ENCODE data around the gene TBC1D22A. TPM values are rescaled to one million over a fixed set of nuclear protein-coding genes. Genes with fewer than 3 reads are reported as not detected.

Gene TBC1D22A
- total and polyA plus RNA-seq, 11 donors: 9.4 to 30.7 (median 18.6) TPM

DNA sequence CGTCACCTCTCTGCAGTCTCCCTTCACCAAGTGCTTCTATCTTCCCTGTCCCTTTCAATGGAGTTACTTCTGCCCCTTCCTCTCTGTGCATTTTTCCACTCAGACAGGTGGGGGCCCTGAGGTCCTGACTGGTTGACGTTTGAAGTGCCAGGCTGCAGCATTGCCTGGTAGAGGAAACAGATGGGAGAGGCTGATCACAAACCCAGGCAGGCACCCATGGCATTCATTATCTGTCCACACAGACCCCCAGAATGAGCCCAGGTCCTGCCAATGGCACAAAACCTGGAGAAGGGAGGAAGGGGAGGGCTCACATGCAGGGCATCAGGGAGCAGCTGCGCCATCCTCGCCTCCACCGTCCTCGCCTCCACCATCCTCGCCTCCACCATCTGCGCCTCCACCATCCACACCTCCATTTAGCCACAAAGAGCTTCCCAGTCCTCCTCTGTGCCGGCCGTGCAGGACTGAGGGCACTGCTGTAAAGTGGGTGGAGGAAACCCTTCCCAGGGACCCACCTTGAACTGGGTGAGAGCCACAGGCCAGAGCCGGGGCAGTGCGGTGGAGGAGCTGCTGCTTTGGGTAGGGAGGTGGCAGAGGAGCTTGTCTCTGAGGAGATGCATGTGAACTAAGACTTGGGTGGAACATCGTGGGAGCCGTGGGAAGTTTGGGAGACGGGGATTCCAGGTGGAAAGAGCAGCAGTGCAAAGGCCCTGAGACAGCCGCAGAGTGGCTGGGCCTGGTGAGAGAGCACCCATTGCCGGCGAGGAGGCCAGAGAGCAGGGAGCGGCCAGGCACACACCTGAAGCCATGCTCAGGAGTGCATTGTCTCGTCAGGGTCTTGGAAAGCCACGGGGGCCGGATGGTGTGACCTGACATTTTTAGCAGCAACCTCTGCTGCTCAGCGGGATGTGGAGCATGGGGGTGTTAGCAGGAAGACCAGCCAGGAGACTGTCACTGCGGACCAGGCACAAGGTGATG is 145.1 kb downstream of the TBC1D22A start:
- H3K27me3 ChIP-seq: no peaks in the 10 kb centered on the region
- no peaks in the 10 kb centered on the region for H3K9me3 ChIP-seq
- no peak for DNase-seq
- intact Hi-C loops (cut with DNase I): no loop called here
- H3K36me3 ChIP-seq: peaks cover 0 to 23% (median 7%) of the 10 kb centered on the region in 9 donors
- no peak overlapping the region for H3K4me3 ChIP-seq
- no peak for TF ChIP-seq POLR2A (IDR thresholded peaks at IDR 0.05)
- TF ChIP-seq, protein P1, sequence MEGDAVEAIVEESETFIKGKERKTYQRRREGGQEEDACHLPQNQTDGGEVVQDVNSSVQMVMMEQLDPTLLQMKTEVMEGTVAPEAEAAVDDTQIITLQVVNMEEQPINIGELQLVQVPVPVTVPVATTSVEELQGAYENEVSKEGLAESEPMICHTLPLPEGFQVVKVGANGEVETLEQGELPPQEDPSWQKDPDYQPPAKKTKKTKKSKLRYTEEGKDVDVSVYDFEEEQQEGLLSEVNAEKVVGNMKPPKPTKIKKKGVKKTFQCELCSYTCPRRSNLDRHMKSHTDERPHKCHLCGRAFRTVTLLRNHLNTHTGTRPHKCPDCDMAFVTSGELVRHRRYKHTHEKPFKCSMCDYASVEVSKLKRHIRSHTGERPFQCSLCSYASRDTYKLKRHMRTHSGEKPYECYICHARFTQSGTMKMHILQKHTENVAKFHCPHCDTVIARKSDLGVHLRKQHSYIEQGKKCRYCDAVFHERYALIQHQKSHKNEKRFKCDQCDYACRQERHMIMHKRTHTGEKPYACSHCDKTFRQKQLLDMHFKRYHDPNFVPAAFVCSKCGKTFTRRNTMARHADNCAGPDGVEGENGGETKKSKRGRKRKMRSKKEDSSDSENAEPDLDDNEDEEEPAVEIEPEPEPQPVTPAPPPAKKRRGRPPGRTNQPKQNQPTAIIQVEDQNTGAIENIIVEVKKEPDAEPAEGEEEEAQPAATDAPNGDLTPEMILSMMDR (IDR thresholded peaks at IDR 0.05): no peak
- ATAC-seq: no peak
- H3K4me1 ChIP-seq: no peaks in the 10 kb centered on the region
- H3K27ac ChIP-seq: no peak overlapping the region
- 92 to 97% (median 96%) methylated on average over 24 of the region's 24 CpGs for WGBS, 4 donors

- Histone ChIP-seq H3K4me1 (no peaks in the 10 kb centered on the region), H3K27me3 (no peaks in the 10 kb centered on the region), H3K36me3 (peaks cover 0 to 27% (median 15%) of the 10 kb centered on the region in 9 donors), H3K4me3 (no peak overlapping the region), H3K9me3 (no peaks in the 10 kb centered on the region), H3K27ac (no peak overlapping the region)
- DNase-seq (no peak), ATAC-seq (no peak)
- intact Hi-C loops (cut with DNase I): no loop called here
- no peak for TF ChIP-seq POLR2A (IDR thresholded peaks at IDR 0.05)
- TF ChIP-seq, protein P1 (IDR thresholded peaks at IDR 0.05): no peak
- WGBS, 4 donors: 91 to 95% (median 92%) methylated on average over 10 to 15 of the region's 15 CpGs
Measured at GRCh38 chr22:46908641-46909107, 146.2 kb downstream of the TBC1D22A start.

- Histone ChIP-seq H3K27ac (no peak overlapping the region), H3K27me3 (no peaks in the 10 kb centered on the region), H3K4me3 (no peak overlapping the region), H3K9me3 (no peaks in the 10 kb centered on the region), H3K4me1 (no peaks in the 10 kb centered on the region), H3K36me3 (peaks cover 0 to 34% (median 23%) of the 10 kb centered on the region in 9 donors)
- ATAC-seq: no peak
- no peak for TF ChIP-seq POLR2A (IDR thresholded peaks at IDR 0.05)
- TF ChIP-seq, protein P1 (IDR thresholded peaks at IDR 0.05): no peak
- intact Hi-C loops (cut with DNase I): no loop called here
- WGBS, 4 donors: 93 to 97% (median 95%) methylated on average over 20 to 26 of the region's 26 CpGs
- DNase-seq: no peak
Measured at GRCh38 chr22:46909237-46910030, 147.0 kb downstream of the TBC1D22A start.

DNA sequence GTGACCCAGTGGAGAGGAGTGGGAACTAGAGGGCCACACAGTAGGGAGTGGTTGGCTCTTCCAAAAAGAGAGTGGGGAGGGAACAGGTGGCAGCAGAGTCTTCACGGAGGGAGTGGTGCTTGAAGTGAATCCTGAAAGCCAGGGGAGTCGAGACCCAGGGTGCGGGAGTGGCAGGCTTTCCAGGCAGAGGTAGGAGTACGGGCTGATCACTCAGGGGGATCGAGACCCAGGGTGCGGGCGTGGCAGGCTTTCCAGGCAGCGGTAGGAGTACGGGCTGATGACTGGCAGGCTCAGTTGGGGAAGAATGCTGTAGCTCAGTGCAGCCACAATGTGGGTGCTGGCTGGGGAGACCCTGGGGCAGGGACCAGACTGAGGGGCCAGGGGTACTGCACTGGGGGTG is 148.2 kb downstream of the TBC1D22A start:
- intact Hi-C loops (cut with DNase I): no loop called here
- H3K9me3 ChIP-seq: no peaks in the 10 kb centered on the region
- no peak overlapping the region for H3K4me3 ChIP-seq
- 93 to 98% (median 96%) methylated on average over 9 of the region's 9 CpGs for WGBS, 4 donors
- TF ChIP-seq POLR2A (IDR thresholded peaks at IDR 0.05): no peak
- TF ChIP-seq, protein P1 (IDR thresholded peaks at IDR 0.05): no peak
- no peaks in the 10 kb centered on the region for H3K4me1 ChIP-seq
- H3K27me3 ChIP-seq: no peaks in the 10 kb centered on the region
- ATAC-seq: no peak
- peaks cover 0 to 38% (median 23%) of the 10 kb centered on the region in 9 donors for H3K36me3 ChIP-seq
- H3K27ac ChIP-seq: no peak overlapping the region
- DNase-seq: no peak

Data from heart left ventricle (tissue), 16 donors.